Neutrophil (primary cell): ENCODE data around the gene HYI.
"Not testable (repeated sequence)": the region's sequence is repeated elsewhere in the genome, so short reads cannot be mapped to it uniquely, and the experiment has no call there.

Experiments
- H3K27ac ChIP-seq: fragments of 200-600 bp; sonication (generic); 2 replicates; pipeline ENCODE4 v1.5.1; 2016; ENCODE audit warnings: mild to moderate bottlenecking, moderate library complexity
- H3K27me3 ChIP-seq: fragments of 200-600 bp; sonication (generic); 2 replicates; pipeline ENCODE4 v1.6.0; 2016; ENCODE audit warnings: mild to moderate bottlenecking
- H3K36me3 ChIP-seq: fragments of 200-600 bp; sonication (generic); 2 replicates; pipeline ENCODE4 v1.5.1; 2017
- H3K4me1 ChIP-seq, 2 experiments: fragments of 200-600 bp in 1 of 2; sonication (generic) in 1 of 2; 1 replicate in 1 of 2; 2 replicates in 1 of 2; pipeline versions ENCODE4 v1.5.1 to v1.6.1; 2013 to 2016; ENCODE audit warnings: low read depth in 1 of 2, low read length in 1 of 2, mild to moderate bottlenecking in 1 of 2, moderate library complexity in 1 of 2; ENCODE audit not compliant: control insufficient read depth in 1 of 2, insufficient read depth in 1 of 2
- H3K4me3 ChIP-seq, 2 experiments: fragments of 200-600 bp in 1 of 2; sonication (generic) in 1 of 2; 1 replicate in 1 of 2; 2 replicates in 1 of 2; pipeline ENCODE4 v1.5.1; 2013 to 2016; ENCODE audit warnings: low read depth in 1 of 2, low read length in 1 of 2, mild to moderate bottlenecking in 1 of 2, moderate library complexity in 1 of 2
- H3K9me3 ChIP-seq: fragments of 200-600 bp; sonication (generic); 2 replicates; pipeline ENCODE4 v1.5.1; 2016
- CTCF ChIP-seq: fragments of 200-600 bp; sonication (generic); IDR thresholded peaks from 2 replicates; pipeline ENCODE4 v1.5.1; 2016; ENCODE audit warnings: antibody characterized with exemption

HYI gene

GRCh38 chr1:43415901-43416300 lies 37.8 kb downstream of the HYI start:
- H3K27me3 ChIP-seq: no peaks in the 10 kb centered on the region
- no peak for TF ChIP-seq CTCF
- H3K36me3 ChIP-seq: peaks cover 73% of the 10 kb centered on the region
- H3K4me1 ChIP-seq: no peaks in the 10 kb centered on the region
- no peak overlapping the region for H3K4me3 ChIP-seq
- no peak overlapping the region for H3K27ac ChIP-seq
- no peaks in the 10 kb centered on the region for H3K9me3 ChIP-seq

- Histone ChIP-seq H3K4me3 (no peak overlapping the region), H3K27me3 (no peaks in the 10 kb centered on the region), H3K36me3 (peaks cover 71% of the 10 kb centered on the region), H3K9me3 (no peaks in the 10 kb centered on the region), H3K27ac (no peak overlapping the region), H3K4me1 (no peaks in the 10 kb centered on the region)
- peak; percentile 70 for TF ChIP-seq CTCF
Measured at GRCh38 chr1:43414634-43415223, 39.0 kb downstream of the HYI start.

- peaks cover 69% of the 10 kb centered on the region for H3K36me3 ChIP-seq
- not testable (repeated sequence) for H3K4me3 ChIP-seq, H3K27ac ChIP-seq, H3K4me1 ChIP-seq, H3K9me3 ChIP-seq, H3K27me3 ChIP-seq
Measured at GRCh38 chr1:43413426-43413825, 40.3 kb downstream of the HYI start.

- H3K36me3 ChIP-seq: peaks cover 68% of the 10 kb centered on the region
- H3K9me3 ChIP-seq: no peaks in the 10 kb centered on the region
- H3K4me1 ChIP-seq: no peaks in the 10 kb centered on the region
- H3K27ac ChIP-seq: no peak overlapping the region
- H3K4me3 ChIP-seq: no peak overlapping the region
- no peaks in the 10 kb centered on the region for H3K27me3 ChIP-seq
- no peak for TF ChIP-seq CTCF
Measured at GRCh38 chr1:43410571-43410970, 43.2 kb downstream of the HYI start.

- Histone ChIP-seq H3K27me3 (no peaks in the 10 kb centered on the region), H3K36me3 (peaks cover 76% of the 10 kb centered on the region), H3K27ac (no peak overlapping the region), H3K4me3 (no peak overlapping the region), H3K4me1 (peaks cover 12 to 13% of the 10 kb centered on the region in 2 experiments), H3K9me3 (no peaks in the 10 kb centered on the region)
- no peak for TF ChIP-seq CTCF
Measured at GRCh38 chr1:43405876-43406234, 47.9 kb downstream of the HYI start.

GRCh38 chr1:43405219-43405875 lies 48.4 kb downstream of the HYI start:
- no peaks in the 10 kb centered on the region for H3K27me3 ChIP-seq
- no peak for TF ChIP-seq CTCF
- peaks cover 12 to 13% of the 10 kb centered on the region in 2 experiments for H3K4me1 ChIP-seq
- H3K9me3 ChIP-seq: no peaks in the 10 kb centered on the region
- H3K36me3 ChIP-seq: peaks cover 72% of the 10 kb centered on the region
- no peak overlapping the region for H3K4me3 ChIP-seq
- no peak overlapping the region for H3K27ac ChIP-seq
